NCI-H774 (cell line): ENCODE data around the gene SLC35F4.
"Not testable (repeated sequence)": the region's sequence is repeated elsewhere in the genome, so short reads cannot be mapped to it uniquely, and the experiment has no call there.

Experiments
- DNase-seq: peaks from one replicate; lab custom pipeline; 2025; lab: John Stamatoyannopoulos, UW

The SLC35F4 gene

GRCh38 chr14:57725399-57726077 is 140.4 kb downstream of the SLC35F4 start:
- DNase-seq: no peak

- not testable (repeated sequence) for DNase-seq
Observed at GRCh38 chr14:57722141-57722540, 143.8 kb downstream of the SLC35F4 start.

- DNase-seq: peak; percentile 25
Observed at GRCh38 chr14:57714487-57714931, 151.4 kb downstream of the SLC35F4 start.

GRCh38 chr14:57712698-57713097 is 153.2 kb downstream of the SLC35F4 start:
- no peak for DNase-seq

DNA sequence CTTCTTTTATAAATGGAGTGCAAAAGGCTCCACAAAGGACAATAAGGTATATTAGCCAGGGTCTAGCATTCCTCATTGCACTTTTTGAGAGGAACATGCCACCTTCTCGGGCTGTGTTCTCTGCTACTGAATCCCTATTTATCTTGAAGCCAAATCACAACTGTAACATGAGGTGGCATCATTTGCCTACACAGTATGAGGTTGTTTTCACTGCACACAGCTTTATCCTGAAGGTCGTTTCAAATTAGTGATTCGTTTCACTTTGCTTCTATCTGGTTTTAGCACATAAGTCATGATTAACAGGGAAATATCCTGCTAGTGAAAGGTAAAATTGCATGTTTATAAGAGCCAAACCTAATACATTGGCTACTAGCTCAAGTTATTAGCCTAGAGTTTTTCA is 153.8 kb downstream of the SLC35F4 start:
- DNase-seq: no peak

GRCh38 chr14:57709909-57710308 is 156.0 kb downstream of the SLC35F4 start:
- DNase-seq: no peak

GRCh38 chr14:57709086-57709485 is 156.8 kb downstream of the SLC35F4 start:
- DNase-seq: not testable (repeated sequence)

- no peak for DNase-seq
Observed at GRCh38 chr14:57707219-57707618, 158.7 kb downstream of the SLC35F4 start.

GRCh38 chr14:57704763-57705162 is 161.1 kb downstream of the SLC35F4 start:
- DNase-seq: no peak

DNA sequence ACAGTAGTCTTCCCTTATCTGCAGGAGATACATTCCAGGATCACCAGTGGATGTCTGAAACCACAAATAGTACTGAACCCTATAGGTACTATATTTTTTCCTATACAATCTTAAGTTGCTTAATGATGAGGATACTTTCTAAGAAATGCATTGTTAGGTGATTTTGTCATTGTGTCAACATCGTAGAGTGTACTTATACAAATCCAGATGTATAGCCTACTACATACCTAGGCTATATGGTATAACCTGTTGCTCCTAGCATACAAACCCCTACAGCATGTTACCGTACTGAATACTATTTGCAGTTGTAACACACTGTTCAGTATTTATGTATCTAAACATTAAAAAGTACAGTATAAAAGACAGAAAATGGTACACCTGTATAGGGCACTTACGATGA is 165.9 kb downstream of the SLC35F4 start:
- no peak for DNase-seq

DNA sequence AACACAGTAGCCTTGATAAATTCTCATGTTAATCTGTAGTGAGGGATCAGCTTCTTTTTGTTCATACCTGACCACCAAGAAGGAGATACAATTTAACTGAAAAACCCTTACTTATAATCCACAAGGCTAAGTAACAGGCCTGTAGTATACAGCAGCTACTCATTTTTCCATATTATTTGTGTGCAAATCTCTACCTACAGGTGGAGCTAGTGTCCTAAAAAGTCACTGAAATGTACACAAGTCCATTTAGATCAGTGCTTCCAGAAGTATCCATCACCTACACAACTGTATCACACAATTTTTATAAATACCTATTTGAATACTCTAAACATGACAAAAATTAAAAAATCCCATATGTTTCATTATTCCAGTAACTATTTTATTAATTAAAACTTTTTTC is 173.2 kb downstream of the SLC35F4 start:
- peak; percentile 1 for DNase-seq

- DNase-seq: no peak
Observed at GRCh38 chr14:57687416-57687815, 178.5 kb downstream of the SLC35F4 start.

- no peak for DNase-seq
Observed at GRCh38 chr14:57686304-57686703, 179.6 kb downstream of the SLC35F4 start.

GRCh38 chr14:57671021-57671420 is 194.9 kb downstream of the SLC35F4 start:
- DNase-seq: no peak

- no peak for DNase-seq
Observed at GRCh38 chr14:57660208-57660607, 205.7 kb downstream of the SLC35F4 start.

DNA sequence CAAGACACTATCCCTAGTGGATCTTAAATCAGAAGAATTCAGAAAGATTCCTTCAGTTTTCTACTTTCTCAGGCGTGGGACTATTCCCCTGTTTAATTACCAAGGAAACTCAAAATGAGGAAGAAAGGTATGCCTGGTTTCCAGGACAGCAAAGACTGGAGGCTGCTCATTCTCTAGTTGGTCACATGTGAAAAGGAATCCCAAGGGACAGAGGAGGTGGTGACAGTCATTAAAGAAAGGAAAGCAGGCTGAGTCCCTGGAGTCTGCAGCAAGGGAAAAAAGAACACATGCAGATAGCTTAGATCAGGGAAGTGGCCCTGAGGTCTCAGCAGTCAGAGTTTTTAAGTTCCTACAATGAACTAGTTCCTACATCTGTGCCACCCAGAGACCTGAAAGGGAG is 206.8 kb downstream of the SLC35F4 start:
- DNase-seq: no peak

- DNase-seq: no peak
Observed at GRCh38 chr14:57657487-57657886, 208.4 kb downstream of the SLC35F4 start.

DNA sequence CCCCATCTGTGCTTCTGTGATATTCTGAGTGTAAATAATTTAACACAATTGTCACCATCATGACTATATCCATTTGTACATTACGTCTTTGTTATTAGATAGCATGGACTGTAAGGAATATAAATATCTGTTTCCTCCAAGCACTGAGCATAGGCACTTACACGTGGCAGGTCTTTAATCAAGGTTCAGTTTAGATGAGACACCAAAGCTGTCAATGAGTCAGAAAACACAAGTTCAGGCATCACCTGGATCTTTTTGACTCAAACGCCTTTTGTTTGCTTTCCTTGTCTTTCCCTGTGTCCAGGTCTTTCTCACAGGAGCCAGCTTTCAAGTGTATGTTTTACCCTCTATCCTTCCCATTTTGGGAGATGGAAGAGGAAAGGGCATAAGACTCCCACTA is 209.0 kb downstream of the SLC35F4 start:
- no peak for DNase-seq

DNA sequence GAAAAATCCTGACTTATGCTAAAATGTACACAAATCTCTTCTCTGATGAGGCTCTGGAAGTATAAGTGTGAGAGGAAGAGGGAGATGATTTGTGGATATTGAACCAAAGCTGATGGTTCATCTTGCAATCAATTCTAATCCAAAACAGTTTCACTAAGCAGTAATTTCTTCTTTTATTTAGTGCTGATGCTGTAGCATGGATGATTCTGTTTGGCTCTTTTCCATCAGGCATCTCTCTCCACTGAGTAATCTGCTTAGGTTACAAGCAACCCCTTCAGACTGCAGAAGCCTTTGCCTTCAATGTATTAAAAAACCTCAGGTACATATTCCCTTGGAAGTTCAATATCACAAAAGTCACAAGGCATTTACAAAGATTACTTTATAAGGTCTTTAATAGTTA is 213.1 kb downstream of the SLC35F4 start:
- DNase-seq: no peak

GRCh38 chr14:57641776-57642175 is 224.1 kb downstream of the SLC35F4 start:
- no peak for DNase-seq

GRCh38 chr14:57640036-57640435 is 225.9 kb downstream of the SLC35F4 start:
- no peak for DNase-seq

DNA sequence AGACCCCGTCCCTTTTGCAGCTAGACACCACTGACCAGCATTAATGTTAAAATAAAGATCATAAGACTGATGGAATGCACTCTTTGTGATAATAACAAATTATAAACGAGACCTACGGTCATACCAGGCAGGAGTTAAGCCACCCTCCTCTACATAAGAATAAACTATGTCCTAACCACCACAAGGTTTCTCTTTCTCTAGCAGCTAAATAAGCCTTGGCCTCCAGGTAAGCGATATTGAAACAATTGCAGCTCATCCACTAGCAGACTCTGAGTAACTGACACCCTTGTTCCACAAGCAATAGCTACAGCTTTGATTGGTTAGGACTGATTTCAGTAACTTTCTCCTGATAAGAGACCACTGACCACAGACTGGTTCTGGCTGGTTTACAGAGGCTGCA is 228.0 kb downstream of the SLC35F4 start:
- no peak for DNase-seq

- DNase-seq: no peak
Observed at GRCh38 chr14:57634335-57634734, 231.6 kb downstream of the SLC35F4 start.

GRCh38 chr14:57632649-57633048 is 233.2 kb downstream of the SLC35F4 start:
- no peak for DNase-seq
